Keratinocyte (primary cell): Measurements from ENCODE around the gene DPP10. TPM values are rescaled to one million over a fixed set of nuclear protein-coding genes. Genes with fewer than 3 reads are reported as not detected.

ENCODE experiments used
- DNase-seq: peaks from one replicate; pipeline ENCODE4 v3.0.0-alpha.2; 2011; ENCODE audit warnings: low read depth, missing footprints, low spot score
- FAIRE-seq: peaks from 2 replicates; lab custom pipeline; 2011; peaks lifted over from hg19 to GRCh38; lab: Jason Lieb, UNC
- H2AFZ ChIP-seq: 2 replicates; pipeline ENCODE4 v1.6.0; 2012; ENCODE audit warnings: low read length, control low read depth, inconsistent platforms; ENCODE audit not compliant: control insufficient read depth
- H3K27ac ChIP-seq: 2 replicates; pipeline ENCODE4 v1.5.1; 2011; ENCODE audit warnings: low read length; ENCODE audit not compliant: control insufficient read depth, insufficient read depth
- H3K27me3 ChIP-seq: 3 replicates; pipeline ENCODE4 v1.6.0; 2011; ENCODE audit warnings: low read length; ENCODE audit not compliant: control insufficient read depth, insufficient read depth; ENCODE audit errors: extremely low read depth
- H3K36me3 ChIP-seq, 2 experiments: 2 replicates in 1 of 2; 3 replicates in 1 of 2; pipeline ENCODE4 v1.5.1; 2011; ENCODE audit warnings: low read length in 2 of 2, mild to moderate bottlenecking in 1 of 2; ENCODE audit not compliant: control insufficient read depth in 2 of 2, insufficient read depth in 2 of 2; ENCODE audit errors: extremely low read depth in 1 of 2
- H3K4me1 ChIP-seq: 3 replicates; pipeline ENCODE4 v1.5.1; 2011; ENCODE audit warnings: low read length; ENCODE audit not compliant: control insufficient read depth, insufficient read depth; ENCODE audit errors: extremely low read depth
- H3K4me2 ChIP-seq: 3 replicates; pipeline ENCODE4 v1.6.0; 2011; ENCODE audit warnings: low read depth, low read length; ENCODE audit not compliant: control insufficient read depth, insufficient read depth; ENCODE audit errors: extremely low read depth
- H3K4me3 ChIP-seq, 3 experiments: fragments of 200-600 bp in 1 of 3; sonication (generic) in 1 of 3; 2 replicates in 2 of 3; 3 replicates in 1 of 3; pipeline ENCODE4 v1.5.1; 2011 to 2016; ENCODE audit warnings: low read length in 3 of 3, mild to moderate bottlenecking in 3 of 3, control low read depth in 2 of 3, inconsistent platforms in 1 of 3, low read depth in 1 of 3, mixed read lengths in 1 of 3, mixed run types in 1 of 3, moderate library complexity in 1 of 3; ENCODE audit not compliant: control insufficient read depth in 2 of 3, insufficient read depth in 2 of 3; ENCODE audit errors: extremely low read depth in 1 of 3
- H3K79me2 ChIP-seq: 2 replicates; pipeline ENCODE4 v1.6.0; 2012; ENCODE audit warnings: low read length; ENCODE audit not compliant: control insufficient read depth, insufficient read depth
- H3K9ac ChIP-seq: 3 replicates; pipeline ENCODE4 v1.6.0; 2011; ENCODE audit warnings: low read length; ENCODE audit not compliant: control insufficient read depth, insufficient read depth; ENCODE audit errors: extremely low read depth
- H3K9me1 ChIP-seq: 3 replicates; pipeline ENCODE4 v1.6.0; 2011; ENCODE audit warnings: low read length; ENCODE audit not compliant: control insufficient read depth, insufficient read depth; ENCODE audit errors: extremely low read depth
- H3K9me3 ChIP-seq: 2 replicates; pipeline ENCODE4 v1.5.1; 2012; ENCODE audit warnings: low read depth, low read length; ENCODE audit not compliant: control insufficient read depth
- H4K20me1 ChIP-seq: 3 replicates; pipeline ENCODE4 v1.6.0; 2011; ENCODE audit warnings: low read length; ENCODE audit not compliant: control insufficient read depth, insufficient read depth; ENCODE audit errors: extremely low read depth
- EZH2 ChIP-seq: IDR thresholded peaks from one replicate; pipeline ENCODE4 v1.6.1; 2012; ENCODE audit warnings: inconsistent platforms, mild to moderate bottlenecking, low read length, moderate library complexity
- dilution Hi-C: fragments of 300-500 bp; cut with MboI; formaldehyde crosslinking; loops from one replicate; pipeline ENCODE4 v1.7.0; 2020; ENCODE audit warnings: low sequenced_read_pairs; ENCODE audit not compliant: extremely low pct_ligation_motif_present
- polyA plus RNA-seq, 5 experiments: library from polyadenylated mRNA; depleted of rRNA in 3 of 5; stranded (reverse) in 3 of 5; stranded (forward) in 1 of 5; unstranded in 1 of 5; fragments of >200 nt; gene quantifications; 1 replicate in 1 of 5; 2 replicates in 3 of 5; 3 replicates in 1 of 5; pipeline versions ENCODE4 v1.2.1 to v1.2.3, GENCODE V29; 2011 to 2012; ENCODE audit warnings: missing spikeins in 2 of 5, low read depth in 1 of 5, low replicate concordance in 1 of 5
- TF ChIP-seq, protein P1 (sequence below), 3 experiments: IDR thresholded peaks in 1 of 3; conservative IDR thresholded peaks in 1 of 3; optimal IDR thresholded peaks in 1 of 3; 2 replicates in 2 of 3; 3 replicates in 1 of 3; pipeline versions ENCODE3 to v1.5.1; 2011; ENCODE audit warnings: low read length in 3 of 3, mild to moderate bottlenecking in 3 of 3, moderate library complexity in 2 of 3, control low read depth in 1 of 3, inconsistent platforms in 1 of 3; ENCODE audit not compliant: insufficient read depth in 2 of 3; ENCODE audit errors: extremely low read depth in 1 of 3

The DPP10 gene
- polyA plus RNA-seq, 1 donor (not counting 4 experiments of a cell fraction or from before 2014, with no cell fraction given) = not detected

DNA sequence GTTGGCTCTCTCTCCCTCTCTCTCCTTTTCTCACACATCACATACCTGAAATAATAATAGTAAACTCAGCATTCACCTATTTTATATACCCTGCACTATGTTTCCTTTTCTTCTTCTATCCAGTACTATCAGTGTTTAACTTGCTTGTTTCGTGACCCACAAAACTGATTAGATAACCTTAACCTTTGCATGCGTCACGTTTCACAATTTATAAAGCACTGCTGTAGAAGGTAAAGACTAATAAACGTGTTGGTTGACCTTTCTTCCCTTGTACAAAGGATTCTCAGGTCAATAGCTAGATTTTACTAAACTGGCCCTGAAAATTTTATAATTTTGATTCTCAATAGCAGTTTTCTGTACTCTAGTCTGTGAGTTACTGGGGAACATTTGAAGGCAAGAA, 791.7 kb downstream of the DPP10 start:
- H3K79me2 ChIP-seq = no peaks in the 10 kb centered on the region
- H3K36me3 ChIP-seq = no peaks in the 10 kb centered on the region
- no peak overlapping the region for H3K27ac ChIP-seq
- DNase-seq (no peak), FAIRE-seq (no peak)
- H4K20me1 ChIP-seq = no peaks in the 10 kb centered on the region
- no peak overlapping the region for H3K4me2 ChIP-seq
- no peaks in the 10 kb centered on the region for H3K27me3 ChIP-seq
- no peaks in the 10 kb centered on the region for H3K4me1 ChIP-seq
- dilution Hi-C loops = no loop called here
- no peak for TF ChIP-seq EZH2
- TF ChIP-seq, protein P1, sequence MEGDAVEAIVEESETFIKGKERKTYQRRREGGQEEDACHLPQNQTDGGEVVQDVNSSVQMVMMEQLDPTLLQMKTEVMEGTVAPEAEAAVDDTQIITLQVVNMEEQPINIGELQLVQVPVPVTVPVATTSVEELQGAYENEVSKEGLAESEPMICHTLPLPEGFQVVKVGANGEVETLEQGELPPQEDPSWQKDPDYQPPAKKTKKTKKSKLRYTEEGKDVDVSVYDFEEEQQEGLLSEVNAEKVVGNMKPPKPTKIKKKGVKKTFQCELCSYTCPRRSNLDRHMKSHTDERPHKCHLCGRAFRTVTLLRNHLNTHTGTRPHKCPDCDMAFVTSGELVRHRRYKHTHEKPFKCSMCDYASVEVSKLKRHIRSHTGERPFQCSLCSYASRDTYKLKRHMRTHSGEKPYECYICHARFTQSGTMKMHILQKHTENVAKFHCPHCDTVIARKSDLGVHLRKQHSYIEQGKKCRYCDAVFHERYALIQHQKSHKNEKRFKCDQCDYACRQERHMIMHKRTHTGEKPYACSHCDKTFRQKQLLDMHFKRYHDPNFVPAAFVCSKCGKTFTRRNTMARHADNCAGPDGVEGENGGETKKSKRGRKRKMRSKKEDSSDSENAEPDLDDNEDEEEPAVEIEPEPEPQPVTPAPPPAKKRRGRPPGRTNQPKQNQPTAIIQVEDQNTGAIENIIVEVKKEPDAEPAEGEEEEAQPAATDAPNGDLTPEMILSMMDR (optimal IDR thresholded peaks at IDR 0.05 in 1 of 3, IDR thresholded peaks at IDR 0.05 in 1 of 3, conservative IDR thresholded peaks at IDR 0.05 in 1 of 3; ENCODE audit: extremely low read depth in 1 of 3, insufficient read depth in 2 of 3, low read length in 3 of 3) = no peak
- H3K9me3 ChIP-seq = no peaks in the 10 kb centered on the region
- H2AFZ ChIP-seq = no peak overlapping the region
- H3K9ac ChIP-seq = no peak overlapping the region
- no peak overlapping the region for H3K4me3 ChIP-seq
- H3K9me1 ChIP-seq = no peaks in the 10 kb centered on the region

DNA sequence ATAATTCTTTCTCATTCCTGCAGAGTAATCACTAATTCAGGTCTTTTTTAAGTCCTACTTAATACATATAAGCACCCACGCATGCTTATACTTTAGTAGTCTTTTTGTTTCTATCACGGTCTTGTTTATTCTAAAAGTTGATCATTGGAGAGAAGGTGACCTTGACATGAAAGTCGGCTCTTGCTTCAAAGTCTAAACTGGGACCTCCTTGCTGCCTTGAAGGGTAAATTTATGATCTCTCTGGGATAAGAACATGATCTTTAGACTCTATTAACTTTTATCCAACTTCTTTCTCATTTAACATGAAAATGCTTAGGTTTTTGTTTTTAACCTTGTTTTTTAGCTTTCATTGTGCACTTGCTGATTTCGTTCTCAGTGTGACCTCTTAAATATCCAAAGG, 792.3 kb downstream of the DPP10 start:
- Histone ChIP-seq H3K9me3 (no peaks in the 10 kb centered on the region), H3K9me1 (no peaks in the 10 kb centered on the region), H3K79me2 (no peaks in the 10 kb centered on the region), H3K9ac (no peak overlapping the region), H3K27ac (no peak overlapping the region), H2AFZ (no peak overlapping the region), H3K27me3 (no peaks in the 10 kb centered on the region), H3K4me1 (no peaks in the 10 kb centered on the region), H3K4me2 (no peak overlapping the region), H3K4me3 (no peak overlapping the region), H4K20me1 (no peaks in the 10 kb centered on the region), H3K36me3 (no peaks in the 10 kb centered on the region)
- dilution Hi-C loops = no loop called here
- TF ChIP-seq, protein P1 (optimal IDR thresholded peaks at IDR 0.05 in 1 of 3, IDR thresholded peaks at IDR 0.05 in 1 of 3, conservative IDR thresholded peaks at IDR 0.05 in 1 of 3; ENCODE audit: extremely low read depth in 1 of 3, insufficient read depth in 2 of 3, low read length in 3 of 3) = no peak
- TF ChIP-seq EZH2 = no peak
- FAIRE-seq (no peak), DNase-seq (no peak)
